HG02970 (cell line): ENCODE data around the gene GPR50.

ENCODE experiments used
- ATAC-seq: cut with Tn5 transposase; IDR thresholded peaks from one replicate; pipeline ENCODE4 v1.9.1; 2021; ENCODE audit warnings: mild to moderate bottlenecking, moderate library complexity, moderate number of reproducible peaks; ENCODE audit not compliant: unreplicated experiment, low FRiP score

GPR50 gene

DNA sequence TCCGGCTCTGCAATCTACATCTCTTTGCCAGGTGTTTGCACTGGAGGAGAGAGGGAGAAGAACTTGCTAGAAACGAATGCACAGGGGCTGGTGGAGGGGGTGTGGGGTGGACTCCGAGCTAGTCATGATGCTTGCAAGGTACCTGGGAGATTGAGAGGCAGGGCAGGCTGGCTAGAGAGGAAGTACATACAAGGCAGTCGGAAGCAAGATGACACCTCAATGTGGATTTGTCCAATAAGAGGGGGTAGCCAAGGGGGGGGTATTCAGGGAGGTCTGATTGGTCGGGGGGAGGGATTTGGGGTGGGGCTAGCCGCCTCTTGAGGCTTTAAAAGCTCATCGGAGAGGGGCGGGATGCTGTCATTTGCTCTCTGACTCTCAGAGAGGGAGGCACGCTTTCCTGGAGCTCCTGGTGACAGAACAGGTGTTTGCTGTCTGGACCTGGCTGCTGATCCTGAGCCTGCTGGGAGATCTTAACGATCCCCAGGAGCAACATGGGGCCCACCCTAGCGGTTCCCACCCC, at the start of gene GPR50:
Gene GPR50 (plus strand): TSS at position 354 of the 520 bp plus-strand sequence. CDS start 138 bp downstream, at position 492.
- no peak for ATAC-seq

DNA sequence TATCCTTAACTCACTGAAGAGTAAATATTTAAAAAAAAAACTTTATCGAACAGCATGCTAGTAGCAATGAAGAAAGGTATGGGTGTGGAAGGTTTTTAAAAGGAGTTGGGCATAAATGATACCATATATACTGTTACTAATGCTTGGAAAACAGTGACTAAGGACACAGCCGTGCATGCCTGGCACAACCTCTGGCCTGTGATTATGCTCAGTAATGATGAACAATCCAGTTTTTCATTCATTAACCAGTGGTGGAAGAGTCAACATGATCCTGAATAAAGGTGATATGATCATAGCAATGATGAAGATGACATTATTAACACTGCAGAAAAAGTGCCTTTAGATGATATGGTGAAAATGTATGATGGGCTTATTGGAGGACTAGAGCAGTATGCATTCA, 43.9 kb upstream of the GPR50 start:
- ATAC-seq, result no peak

DNA sequence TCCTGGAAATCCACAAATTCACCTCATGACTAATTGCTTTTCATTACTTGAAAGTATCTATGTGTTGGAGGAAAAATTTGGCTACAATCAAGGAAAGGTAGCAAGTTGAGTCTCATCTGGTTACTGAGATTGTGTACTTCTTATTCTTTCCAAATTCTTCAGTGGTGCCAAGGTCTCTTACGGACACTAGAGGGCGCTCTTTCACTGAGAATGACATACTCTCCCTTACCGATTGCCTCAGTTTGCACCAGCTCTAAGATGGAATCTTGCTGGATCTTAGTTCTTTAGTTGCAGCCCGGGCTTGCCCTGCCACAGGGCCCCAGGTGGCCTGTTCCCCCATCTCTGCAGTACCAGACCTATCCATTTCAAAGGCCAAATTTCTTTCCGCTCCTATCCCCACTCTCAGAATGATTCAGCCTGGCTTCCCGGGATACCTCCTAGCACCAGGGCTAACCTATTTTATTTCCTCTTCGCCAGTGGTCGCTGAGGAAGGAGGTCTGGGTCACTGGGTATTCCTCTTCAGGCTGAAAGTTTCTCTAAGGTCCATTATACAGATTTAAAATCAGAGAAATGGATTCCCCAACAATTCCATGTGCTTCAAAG, 24.6 kb upstream of the GPR50 start:
- peak; percentile 75 for ATAC-seq

DNA sequence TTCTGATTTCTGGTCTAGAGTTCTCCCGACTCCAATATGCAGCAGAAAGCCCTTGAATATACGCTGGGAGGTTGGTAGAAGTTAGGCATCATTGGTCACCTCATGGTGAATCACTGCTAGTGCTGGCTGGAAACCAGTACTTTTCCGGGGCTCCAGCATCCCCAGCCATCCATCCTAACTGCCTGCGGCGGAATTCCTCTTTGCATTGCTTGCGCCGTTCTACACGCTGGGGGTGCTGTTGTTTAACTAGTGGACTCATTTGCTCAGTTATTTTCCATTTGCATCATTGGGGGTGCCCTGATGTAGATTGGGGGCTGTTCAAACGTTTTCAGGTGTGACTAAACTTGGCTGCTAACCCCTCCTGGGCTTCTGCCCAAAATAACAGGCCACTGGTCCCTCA, 23.3 kb upstream of the GPR50 start:
- ATAC-seq, result no peak

DNA sequence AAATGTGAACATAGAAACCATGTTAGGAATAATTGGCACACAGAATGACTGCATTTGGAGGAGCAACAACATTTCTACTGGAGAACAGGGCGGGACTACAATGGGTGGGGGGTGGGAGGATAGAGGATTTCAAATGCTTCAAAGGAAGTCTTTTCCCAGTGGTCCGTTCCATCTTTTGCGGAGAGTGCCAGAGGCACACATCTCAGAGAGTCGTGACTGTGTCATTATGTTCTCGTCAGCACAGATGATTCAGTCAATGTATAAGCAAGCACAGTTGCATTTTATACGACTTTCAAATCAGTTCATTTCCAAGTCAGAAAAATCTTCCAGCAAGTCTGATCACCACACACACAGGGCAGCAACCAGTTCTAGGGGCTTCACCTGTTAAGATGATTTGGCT, 22.7 kb upstream of the GPR50 start:
- no peak for ATAC-seq

DNA sequence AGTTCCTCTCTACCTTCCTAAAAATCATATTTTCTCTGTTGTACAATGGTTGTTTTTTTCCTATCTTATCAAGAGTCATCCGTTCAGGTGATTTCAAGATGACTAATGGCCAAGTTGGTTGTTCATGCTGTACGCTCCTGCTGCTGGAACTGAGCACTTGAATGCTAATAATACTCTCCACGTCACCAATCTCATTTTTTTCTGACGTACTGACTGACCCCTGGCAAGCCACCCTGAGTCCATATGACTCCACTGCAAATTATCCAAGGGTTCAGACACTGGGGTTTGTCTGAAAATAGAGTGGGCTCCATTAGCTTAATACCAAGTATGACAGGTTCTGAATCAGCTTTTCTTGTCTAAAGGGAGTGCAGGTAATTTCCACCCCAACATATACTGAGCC, 21.1 kb upstream of the GPR50 start:
- no peak for ATAC-seq

DNA sequence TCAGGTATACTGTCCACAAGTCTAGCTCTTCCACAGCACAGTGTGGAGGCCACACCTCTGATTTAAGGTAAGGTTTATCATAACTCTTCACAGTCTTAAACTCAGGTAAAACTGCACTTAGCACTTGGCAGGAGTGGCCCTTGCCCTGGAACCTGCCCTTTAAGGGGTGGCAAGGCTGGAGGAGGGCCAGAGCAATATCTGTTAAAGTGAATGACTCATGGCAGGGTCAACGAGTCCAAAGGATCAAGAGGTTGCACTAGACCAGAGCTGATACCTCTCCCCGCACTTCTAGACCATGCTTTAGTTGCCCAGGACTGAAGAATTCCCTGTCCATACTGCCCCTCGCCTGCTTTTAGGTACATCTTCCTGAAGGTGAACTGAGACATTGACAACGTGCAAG, 14.7 kb upstream of the GPR50 start:
- no peak for ATAC-seq

DNA sequence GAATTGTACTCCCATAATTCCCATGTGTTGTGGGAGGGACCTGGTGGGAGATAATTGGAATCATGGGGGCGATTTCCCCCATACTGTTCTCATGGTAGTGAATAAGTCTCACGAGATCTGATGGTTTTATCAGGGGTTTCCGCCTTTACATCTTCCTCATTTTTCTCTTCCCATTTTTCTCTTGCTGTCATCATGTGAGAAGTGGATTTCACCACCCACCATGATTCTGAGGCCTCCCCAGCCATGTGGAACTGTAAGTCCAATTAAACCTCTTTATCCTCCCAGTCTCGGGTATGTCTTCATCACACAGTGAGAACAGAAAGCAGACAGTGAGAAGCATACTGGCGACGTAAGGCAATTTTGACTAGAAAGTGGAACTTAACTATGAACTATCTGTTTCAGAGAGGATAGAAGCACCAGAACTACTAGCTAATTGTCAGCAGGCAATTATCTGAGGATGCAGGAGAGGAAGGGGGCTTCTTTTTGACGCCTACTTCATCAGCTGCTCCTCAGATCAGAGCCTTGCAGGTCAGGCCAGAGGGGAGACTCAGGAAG, 8.5 kb upstream of the GPR50 start:
- no peak for ATAC-seq

DNA sequence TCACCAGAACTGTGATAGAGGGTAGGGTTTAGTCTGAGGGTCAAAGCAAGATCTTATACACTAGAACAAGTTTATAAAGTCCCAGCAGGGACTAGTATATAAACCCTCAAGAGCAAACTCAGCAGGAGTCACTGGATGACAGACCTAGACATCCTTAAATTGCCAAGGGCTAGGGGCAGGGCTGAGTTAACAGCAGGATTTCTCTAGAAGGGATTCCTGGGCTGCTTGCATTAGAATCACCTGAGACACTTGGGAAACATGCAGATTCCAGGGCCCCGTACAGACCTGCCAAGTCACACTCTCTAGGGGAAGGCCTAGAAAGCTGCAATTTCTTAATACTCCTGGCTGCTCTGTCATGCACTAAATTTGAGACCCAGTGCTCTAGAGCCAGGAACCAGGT, 6.6 kb upstream of the GPR50 start:
- no peak for ATAC-seq

DNA sequence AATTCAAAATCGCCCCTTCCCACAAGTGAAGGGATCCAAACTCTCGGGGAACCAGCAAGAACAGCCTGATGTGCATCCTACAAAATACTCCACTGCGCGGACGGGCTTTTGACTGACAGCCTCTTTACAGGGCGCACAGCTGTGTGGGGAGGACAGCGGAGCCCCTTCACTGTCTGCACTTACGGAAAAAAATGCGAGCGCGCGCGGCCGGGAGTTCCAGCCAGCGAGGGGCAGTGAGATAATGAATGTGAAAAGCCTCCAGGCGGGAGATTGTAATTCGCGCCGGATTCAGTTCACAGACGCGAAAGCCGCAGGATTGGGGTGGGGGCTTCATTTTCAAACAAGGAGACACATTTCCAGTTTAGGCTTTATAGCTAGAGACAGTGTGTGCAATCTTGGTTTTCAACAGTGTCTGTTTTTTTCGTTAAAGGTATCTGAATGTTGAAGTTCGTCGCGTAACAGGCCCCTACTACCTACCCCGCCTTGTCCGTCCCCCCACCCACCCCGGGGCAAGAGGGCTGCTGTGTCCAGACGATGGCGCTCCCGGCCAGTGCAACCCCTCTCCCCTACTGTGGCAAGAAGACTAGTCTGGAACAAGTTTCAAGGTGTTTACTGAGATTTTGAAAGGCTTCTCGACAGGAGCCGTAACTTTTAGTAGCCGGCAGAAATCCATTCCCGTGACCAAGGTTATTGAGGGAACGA, 1.7 kb upstream of the GPR50 start:
- ATAC-seq, result no peak

DNA sequence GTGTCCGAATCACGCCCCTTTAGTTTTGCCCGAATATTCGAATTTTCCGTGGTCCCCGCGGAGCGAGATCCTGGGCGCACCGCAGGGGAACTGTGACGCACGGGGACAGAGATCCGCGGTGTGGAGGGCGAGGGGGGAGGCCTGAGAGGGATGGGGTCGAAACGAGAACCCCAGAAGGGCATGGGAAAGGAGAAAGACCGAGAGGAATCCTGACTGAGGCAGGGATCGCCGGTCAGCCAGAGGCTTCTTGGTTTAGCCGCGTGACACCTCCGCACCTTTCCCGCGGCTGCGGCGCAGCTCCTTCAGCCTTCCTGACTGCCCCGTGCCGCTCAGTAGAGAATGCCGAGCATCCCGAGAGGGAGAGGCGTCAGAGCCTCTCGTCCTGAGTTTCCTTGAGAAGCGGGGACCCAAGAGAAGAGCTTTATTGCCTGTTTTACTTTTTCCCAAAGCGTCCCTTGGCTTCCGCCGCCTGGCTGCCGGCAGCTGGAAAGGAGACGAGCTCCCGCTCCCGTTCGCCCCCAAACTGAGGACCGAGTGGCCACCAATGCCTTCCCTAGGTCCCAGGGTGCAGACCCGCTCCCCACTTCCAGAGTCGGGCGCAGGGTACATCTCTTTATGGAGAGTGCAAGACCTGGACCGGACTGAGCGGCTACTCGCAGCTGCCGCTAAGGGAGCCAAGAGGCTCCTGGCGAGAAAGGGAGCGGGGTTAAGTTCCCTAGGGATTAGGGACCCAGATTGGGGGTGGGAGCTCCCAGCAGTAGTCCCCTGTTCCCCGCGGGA, 911 bp upstream of the GPR50 start:
- no peak for ATAC-seq

DNA sequence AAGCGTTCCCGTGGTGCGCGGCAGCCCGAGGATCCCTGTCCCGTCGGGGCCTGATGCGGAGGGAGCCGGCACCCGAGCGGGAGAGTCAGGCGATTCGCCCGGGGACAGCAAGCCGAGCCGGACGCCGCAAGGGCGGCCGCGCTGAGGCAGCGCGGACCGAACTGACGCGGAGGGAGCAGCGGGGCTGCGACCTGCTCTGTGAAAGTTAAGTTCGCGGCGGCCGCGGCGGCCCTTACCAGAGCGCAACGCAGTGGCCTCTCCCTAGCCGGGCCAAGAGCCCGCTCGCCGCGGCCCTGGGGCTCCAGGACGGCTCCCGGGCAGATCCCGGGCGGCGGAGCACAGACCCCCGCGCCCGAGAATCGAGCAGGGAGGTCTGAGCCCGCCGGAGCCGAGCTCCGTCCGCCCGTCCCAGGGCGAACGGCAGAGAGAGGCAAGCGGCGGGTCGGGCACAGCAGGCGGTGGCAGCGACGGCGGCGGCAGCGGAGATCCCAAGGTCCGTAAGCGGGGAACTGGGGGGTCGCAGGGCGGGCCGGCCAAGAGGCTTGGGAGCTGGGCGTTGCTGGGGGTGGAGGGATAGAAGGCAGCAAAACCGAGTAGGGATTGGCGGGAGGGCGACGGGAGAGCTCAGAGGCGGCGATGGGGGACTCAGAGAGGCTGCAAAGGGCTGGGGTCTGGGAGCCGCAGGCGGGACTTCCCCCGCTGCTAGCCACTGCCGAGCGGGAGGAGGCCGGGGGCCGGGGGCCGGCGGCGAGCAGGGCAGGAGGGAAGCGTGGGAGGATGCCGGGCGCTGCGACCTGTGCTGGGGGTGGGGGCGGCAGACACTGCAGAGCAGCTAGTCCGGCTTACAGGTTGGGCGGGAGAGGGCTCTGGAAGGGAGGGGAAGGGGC, 1.0 kb downstream of the GPR50 start:
- ATAC-seq, result no peak

DNA sequence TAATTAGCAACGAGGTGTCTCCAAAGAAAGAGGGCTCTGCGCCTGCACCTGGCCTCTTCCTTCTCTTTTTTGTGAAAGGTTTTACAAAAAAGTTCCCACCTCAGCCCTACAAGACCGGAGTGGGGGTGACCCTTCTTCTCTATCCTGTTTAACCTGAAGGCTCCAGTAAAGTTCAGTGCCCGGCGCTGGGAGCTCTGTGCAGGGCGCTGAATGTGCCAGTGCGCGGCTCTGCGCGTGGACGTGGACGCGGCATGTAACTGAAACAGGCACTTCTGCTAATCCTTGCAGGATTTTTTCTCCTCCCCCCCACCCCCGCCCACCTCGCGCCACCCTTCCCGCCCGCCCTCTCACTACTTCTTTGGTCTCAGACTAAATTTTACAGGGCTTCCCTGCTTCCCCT, 2.4 kb downstream of the GPR50 start:
- no peak for ATAC-seq

DNA sequence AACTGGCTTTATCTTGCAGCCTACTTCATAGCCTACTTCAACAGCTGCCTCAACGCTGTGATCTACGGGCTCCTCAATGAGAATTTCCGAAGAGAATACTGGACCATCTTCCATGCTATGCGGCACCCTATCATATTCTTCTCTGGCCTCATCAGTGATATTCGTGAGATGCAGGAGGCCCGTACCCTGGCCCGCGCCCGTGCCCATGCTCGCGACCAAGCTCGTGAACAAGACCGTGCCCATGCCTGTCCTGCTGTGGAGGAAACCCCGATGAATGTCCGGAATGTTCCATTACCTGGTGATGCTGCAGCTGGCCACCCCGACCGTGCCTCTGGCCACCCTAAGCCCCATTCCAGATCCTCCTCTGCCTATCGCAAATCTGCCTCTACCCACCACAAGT, 4.0 kb downstream of the GPR50 start:
- ATAC-seq, result no peak

DNA sequence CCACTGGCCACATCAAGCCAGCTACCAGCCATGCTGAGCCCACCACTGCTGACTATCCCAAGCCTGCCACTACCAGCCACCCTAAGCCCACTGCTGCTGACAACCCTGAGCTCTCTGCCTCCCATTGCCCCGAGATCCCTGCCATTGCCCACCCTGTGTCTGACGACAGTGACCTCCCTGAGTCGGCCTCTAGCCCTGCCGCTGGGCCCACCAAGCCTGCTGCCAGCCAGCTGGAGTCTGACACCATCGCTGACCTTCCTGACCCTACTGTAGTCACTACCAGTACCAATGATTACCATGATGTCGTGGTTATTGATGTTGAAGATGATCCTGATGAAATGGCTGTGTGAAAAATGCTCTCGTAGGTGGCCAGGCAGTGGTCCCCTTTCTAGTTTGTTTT, 4.7 kb downstream of the GPR50 start:
- no peak for ATAC-seq

DNA sequence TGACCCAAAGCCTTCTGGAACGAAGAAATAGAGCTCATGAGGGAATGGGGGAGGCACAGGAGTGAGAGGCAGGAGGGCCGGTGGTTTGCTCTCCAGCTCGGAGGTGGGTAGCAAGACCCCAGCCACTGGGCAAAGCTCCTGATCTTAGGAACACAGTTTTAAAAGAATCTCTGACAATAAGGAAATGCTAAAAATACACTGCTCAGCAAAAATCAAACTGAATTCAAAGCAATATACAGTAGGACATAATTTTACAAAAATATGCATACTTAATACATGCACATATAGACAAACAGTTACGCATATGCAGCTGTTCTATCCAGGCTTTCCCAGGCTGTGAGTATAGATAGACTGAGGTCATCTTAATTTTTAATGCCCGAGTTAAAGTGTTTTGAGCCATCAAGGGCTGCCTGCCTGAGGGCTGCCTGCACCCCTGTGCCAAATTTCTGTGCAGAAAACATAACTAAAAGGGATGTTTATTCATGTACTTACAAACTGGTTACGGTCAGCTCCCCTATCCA, 6.9 kb downstream of the GPR50 start:
- no peak for ATAC-seq

DNA sequence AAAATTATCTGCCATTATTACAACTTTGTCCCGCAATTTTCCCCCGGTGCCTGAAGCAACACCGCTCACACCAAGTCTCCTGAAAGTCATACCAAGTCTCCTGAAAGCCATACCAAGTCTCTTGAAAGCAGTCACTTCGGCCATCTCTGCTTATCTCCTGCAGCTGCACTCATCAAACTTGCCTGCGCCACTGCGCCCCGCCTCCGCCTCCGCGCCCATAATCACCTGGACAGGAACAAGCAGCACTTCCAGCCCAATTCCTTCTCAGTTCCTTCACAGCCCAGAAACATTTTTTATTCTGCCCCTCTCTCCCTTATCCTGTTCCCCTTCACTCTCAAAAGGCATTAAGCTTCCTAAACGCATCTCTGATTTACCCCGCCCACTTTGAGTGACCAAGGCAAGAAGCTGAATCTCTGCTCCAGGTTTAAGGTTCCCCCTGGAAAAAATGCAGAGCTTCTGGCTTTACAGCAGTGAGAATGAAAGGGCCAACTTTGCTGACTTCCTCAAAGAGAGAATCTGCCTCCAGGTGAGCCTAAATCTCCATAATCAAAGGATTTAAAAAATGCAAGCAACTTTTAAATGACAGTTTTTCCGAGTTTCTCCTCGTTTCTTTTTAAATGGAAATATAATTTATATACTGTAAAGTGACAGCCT, 7.7 kb downstream of the GPR50 start:
- no peak for ATAC-seq

DNA sequence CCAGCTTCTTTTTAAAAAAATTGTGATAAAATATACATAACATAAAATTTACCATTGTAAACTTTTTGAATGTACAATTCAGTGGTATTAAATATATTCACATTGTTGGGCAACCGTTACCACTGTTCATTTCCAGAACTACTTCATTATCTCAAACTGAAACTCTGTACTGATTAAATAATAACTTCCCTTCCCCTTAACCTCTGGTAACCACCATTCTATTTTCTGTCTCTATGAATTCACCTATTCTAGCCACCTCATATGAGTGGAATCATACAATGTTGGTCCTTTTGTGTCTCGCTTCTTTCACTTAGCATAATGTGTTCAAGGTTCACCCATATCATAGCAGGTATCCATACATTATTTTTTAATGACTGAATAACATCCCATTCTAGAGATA, 8.3 kb downstream of the GPR50 start:
- no peak for ATAC-seq

DNA sequence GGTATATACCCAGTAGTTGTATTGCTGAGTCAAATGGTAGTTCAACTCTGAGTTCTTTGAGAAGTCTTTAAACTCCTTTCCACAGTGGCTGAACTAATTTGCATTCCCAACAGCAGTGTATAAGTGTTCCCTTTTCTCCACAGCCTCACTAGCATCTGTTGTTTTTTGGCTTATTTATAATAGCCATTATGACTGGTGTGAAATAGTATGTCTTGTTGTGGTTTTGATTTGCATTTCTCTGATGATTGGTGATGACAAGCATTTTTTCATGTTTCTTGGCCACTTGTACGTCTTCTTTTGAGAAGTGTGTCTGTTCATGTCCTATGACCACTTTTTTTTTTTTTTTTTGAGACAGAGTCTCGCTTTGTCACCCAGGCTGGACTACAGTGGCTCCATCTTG, 30.5 kb downstream of the GPR50 start:
- no peak for ATAC-seq

DNA sequence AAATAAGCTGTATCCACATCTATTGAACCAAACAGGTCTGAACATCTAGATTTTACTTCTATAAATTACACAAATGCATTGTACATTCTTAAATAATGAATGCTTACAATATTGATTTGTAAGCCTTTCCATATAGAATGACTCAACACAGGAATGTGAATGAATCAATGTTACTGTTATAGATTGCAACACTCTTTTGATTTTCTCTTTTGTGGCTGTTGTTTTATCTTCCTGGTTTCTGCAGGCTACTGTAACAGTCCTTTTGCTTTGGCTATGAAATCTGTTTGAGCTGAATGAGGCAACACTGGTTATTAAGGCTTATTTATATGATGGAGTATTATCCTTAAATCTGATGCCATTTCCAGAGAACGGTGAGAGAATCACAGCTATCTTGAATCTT, 49.5 kb downstream of the GPR50 start:
- ATAC-seq, result no peak
